Panc1 (cell line): Measurements from ENCODE around the gene ASTN2. TPM values are rescaled to one million over a fixed set of nuclear protein-coding genes. Genes with fewer than 3 reads are reported as not detected.

Source experiments
- ATAC-seq: fragments of 200-7000 bp; cut with Tn5 transposase; 2 replicates; pipeline ENCODE4 v1.9.1; 2020; ENCODE audit warnings: mild to moderate bottlenecking, moderate library complexity
- BruUV-seq: library from RNA; stranded (reverse); fragments of 400-500 nt; replicated peaks from 2 replicates; lab custom pipeline; 2021; lab: Mats Ljungman, UMichigan
- CTCF ChIA-PET: fragments of 300-600 bp; sonication (Branson Sonifier 250); formaldehyde crosslinking; loops from one replicate; lab custom pipeline; 2022; ENCODE audit warnings: antibody characterized with exemption; lab: Charles Lee
- POLR2A ChIA-PET: fragments of 300-600 bp; sonication (Branson Sonifier 250); formaldehyde crosslinking; loops from one replicate; lab custom pipeline; 2022; ENCODE audit warnings: antibody characterized with exemption; lab: Charles Lee
- DNase-seq: peaks from one replicate; pipeline ENCODE4 v3.0.0-alpha.2; 2010; ENCODE audit warnings: low read depth, low spot score
- H3K27ac ChIP-seq: 2 replicates; pipeline ENCODE4 v1.5.1; 2011; ENCODE audit warnings: mild to moderate bottlenecking, low read length, inconsistent platforms
- H3K27me3 ChIP-seq: fragments of 200-500 bp; sonication (Bioruptor generic); 2 replicates; pipeline ENCODE4 v1.6.0; 2014; ENCODE audit warnings: low read length, inconsistent platforms; ENCODE audit not compliant: control insufficient read depth, insufficient read depth
- H3K36me3 ChIP-seq: fragments of 200-500 bp; sonication (Bioruptor generic); 2 replicates; pipeline ENCODE4 v1.5.1; 2014; ENCODE audit warnings: inconsistent platforms, mild to moderate bottlenecking, low read length, moderate library complexity; ENCODE audit not compliant: control insufficient read depth, insufficient read depth
- H3K4me1 ChIP-seq: 2 replicates; pipeline ENCODE4 v1.5.1; 2011; ENCODE audit warnings: inconsistent platforms, mild to moderate bottlenecking, low read length, moderate library complexity; ENCODE audit not compliant: control insufficient read depth, insufficient read depth
- H3K4me3 ChIP-seq, 2 experiments: 2 replicates each; pipeline ENCODE4 v1.5.1; 2011 to 2012; ENCODE audit warnings: low read depth in 2 of 2, low read length in 2 of 2, mild to moderate bottlenecking in 2 of 2, inconsistent platforms in 1 of 2, moderate library complexity in 1 of 2
- H3K9me3 ChIP-seq: fragments of 200-500 bp; sonication (Bioruptor generic); 2 replicates; pipeline ENCODE4 v1.5.1; 2014; ENCODE audit warnings: low read depth, mild to moderate bottlenecking, inconsistent platforms, low read length, moderate library complexity; ENCODE audit not compliant: control insufficient read depth, insufficient read depth
- CTCF ChIP-seq: fragments of 450-650 bp; IDR thresholded peaks from 2 replicates; pipeline ENCODE4 v1.5.1; 2017; ENCODE audit warnings: mild to moderate bottlenecking
- POLR2AphosphoS5 ChIP-seq: IDR thresholded peaks from 2 replicates; pipeline ENCODE4 v1.6.1; 2012; ENCODE audit warnings: mild to moderate bottlenecking, low read depth, low read length, moderate library complexity
- REST ChIP-seq, 2 experiments: IDR thresholded peaks; 2 replicates each; pipeline ENCODE4 v1.6.1; 2011 to 2012; ENCODE audit warnings: low read depth in 2 of 2, control low read depth in 1 of 2, low read length in 1 of 2, mild to moderate bottlenecking in 1 of 2, moderate library complexity in 1 of 2; ENCODE audit not compliant: insufficient read depth in 1 of 2
- SIN3A ChIP-seq: IDR thresholded peaks from 2 replicates; pipeline ENCODE4 v1.6.1; 2012; ENCODE audit warnings: low read depth, mild to moderate bottlenecking, low read length, moderate library complexity, borderline replicate concordance; ENCODE audit not compliant: insufficient read depth
- TCF7L2 ChIP-seq: IDR thresholded peaks from 2 replicates; pipeline ENCODE4 v1.6.1; 2011; ENCODE audit warnings: mild to moderate bottlenecking, low read depth, low read length, inconsistent platforms
- in situ Hi-C: cut with HindIII; loops from 2 replicates; pipeline ENCODE4 v1.10.0; 2016; ENCODE audit warnings: low sequenced_read_pairs, low pct_unique_long_range_greater_than_20kb
- intact Hi-C: fragments of 100-400 bp; cut with micrococcal nuclease; formaldehyde crosslinking; loops from one replicate; pipeline ENCODE4 v1.10.0; 2022; ENCODE audit not compliant: unreplicated experiment
- total RNA-seq: library from RNA; stranded (reverse); gene quantifications from one replicate; pipeline ENCODE4 v1.2.1, GENCODE V29; 2021; ENCODE audit not compliant: unreplicated experiment

The ASTN2 gene
- total RNA-seq, 1 experiment from 2014 or later, result 3.9 TPM

DNA sequence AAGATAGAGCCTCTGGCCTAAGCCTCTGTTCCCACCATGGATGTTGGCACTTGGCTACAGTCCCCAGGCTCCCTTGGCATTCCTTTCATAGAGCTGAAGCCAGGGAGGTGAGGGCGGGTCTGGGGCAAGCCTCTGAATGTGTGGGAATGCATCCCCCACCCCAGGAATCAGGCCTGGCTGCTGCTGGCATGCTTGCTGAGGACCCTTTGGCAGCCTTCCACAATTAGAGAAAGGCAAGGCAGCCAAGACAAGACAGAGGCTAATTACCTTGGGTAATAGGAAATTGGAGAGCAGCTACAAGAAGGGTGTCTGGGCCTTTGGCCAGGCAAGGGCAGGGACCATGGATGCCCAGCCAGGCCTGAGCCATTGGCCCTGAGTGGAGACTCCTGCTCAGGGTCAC is 932.1 kb downstream of the ASTN2 start:
- no peak for TF ChIP-seq SIN3A
- no peak for TF ChIP-seq POLR2AphosphoS5
- TF ChIP-seq REST (IDR thresholded peaks at IDR 0.05; ENCODE audit: insufficient read depth in 1 of 2, low read depth in 2 of 2, low read length in 1 of 2), result no peak
- no peak for TF ChIP-seq TCF7L2
- TF ChIP-seq CTCF, result no peak
- Histone ChIP-seq H3K4me1 (no peaks in the 10 kb centered on the region), H3K27ac (no peak overlapping the region), H3K27me3 (no peaks in the 10 kb centered on the region), H3K36me3 (no peaks in the 10 kb centered on the region), H3K9me3 (no peaks in the 10 kb centered on the region), H3K4me3 (no peak overlapping the region)
- no peak for DNase-seq
- in situ Hi-C loops, result no loop called here
- ChIA-PET POLR2A (no interaction called here), CTCF (no interaction called here)
- no TSS peak for BruUV-seq
- no peak for ATAC-seq
- intact Hi-C loops, result no loop called here

GRCh38 chr9:116480700-116481099 is 934.2 kb downstream of the ASTN2 start:
- H3K4me3 ChIP-seq, result no peak overlapping the region
- H3K4me1 ChIP-seq, result no peaks in the 10 kb centered on the region
- DNase-seq, result no peak
- BruUV-seq, result no TSS peak
- intact Hi-C loops (no loop called here), in situ Hi-C loops (no loop called here)
- H3K9me3 ChIP-seq, result no peaks in the 10 kb centered on the region
- ChIA-PET CTCF (no interaction called here), POLR2A (no interaction called here)
- no peaks in the 10 kb centered on the region for H3K36me3 ChIP-seq
- no peaks in the 10 kb centered on the region for H3K27me3 ChIP-seq
- H3K27ac ChIP-seq, result no peak overlapping the region
- no peak for ATAC-seq
- TF ChIP-seq TCF7L2 (no peak), CTCF (no peak), SIN3A (no peak), REST (IDR thresholded peaks at IDR 0.05; ENCODE audit: insufficient read depth in 1 of 2, low read depth in 2 of 2, low read length in 1 of 2) (no peak), POLR2AphosphoS5 (no peak)
